Body of pancreas (tissue), 4 donors: ENCODE data around the gene SCGN. TPM values are rescaled to one million over a fixed set of nuclear protein-coding genes. Genes with fewer than 3 reads are reported as not detected.
A peak's percentile ranks its signal among the peaks of the same experiment; 100 is the strongest.

Experiments
- ATAC-seq: fragments of 150-250 bp; one replicate; pipeline ENCODE4 v1.9.1; 2016
- DNase-seq, 4 donors: peaks; one replicate each; pipeline ENCODE4 v3.0.0-alpha.2; 2019
- H3K27ac ChIP-seq, 4 donors: fragments of 200-600 bp; sonication (generic); 1 replicate in 3 of 4; 2 replicates in 1 of 4; pipeline versions ENCODE4 v1.5.1 to v1.6.1; 2016 to 2019; ENCODE audit warnings: mild to moderate bottlenecking in 1 of 4, mixed read lengths in 1 of 4, moderate library complexity in 1 of 4
- H3K27me3 ChIP-seq, 2 donors: fragments of 200-600 bp; sonication (generic); one replicate each; pipeline ENCODE4 v1.6.0; 2016; ENCODE audit warnings: mild to moderate bottlenecking in 1 of 2
- H3K36me3 ChIP-seq, 2 donors: fragments of 200-600 bp; sonication (generic); replicated peaks in 1 of 2; 2 replicates each; pipeline ENCODE4 v1.5.1; 2016; ENCODE audit warnings: low read depth in 2 of 2; ENCODE audit not compliant: insufficient read depth in 1 of 2
- H3K4me1 ChIP-seq: fragments of 200-600 bp; sonication (generic); one replicate; pipeline ENCODE4 v1.6.0; 2016
- H3K4me3 ChIP-seq, 2 donors: fragments of 200-600 bp; sonication (generic); 1 replicate in 1 of 2; 2 replicates in 1 of 2; pipeline ENCODE4 v1.5.1; 2016 to 2019
- H3K9me3 ChIP-seq, 3 donors: fragments of 200-600 bp; sonication (generic); 1 replicate in 2 of 3; 2 replicates in 1 of 3; pipeline ENCODE4 v1.5.1; 2016
- POLR2A ChIP-seq, 3 donors: fragments of 450-650 bp; IDR thresholded peaks; one replicate each; pipeline ENCODE4 v1.6.1; 2016; ENCODE audit warnings: antibody characterized with exemption in 3 of 3, mild to moderate bottlenecking in 2 of 3
- WGBS, 2 donors: methylation state at CpG; one replicate each; pipeline ENCODE4 v1.1.5; 2017; 5-methylcytosine and 5-hydroxymethylcytosine counted together
- intact Hi-C: fragments of 100-400 bp; cut with DNase I; formaldehyde crosslinking; loops from one replicate; pipeline ENCODE4 v1.15.1; 2023
- total RNA-seq, 2 donors: library from RNA; depleted of rRNA; stranded (reverse); fragments of >200 nt; gene quantifications; one replicate each; pipeline ENCODE4 v1.1.0, GENCODE V29; 2016
- TF ChIP-seq, protein P1 (sequence below), 7 experiments: fragments of 450-650 bp in 4 of 7; fragments of 200-600 bp in 3 of 7; sonication (generic) in 3 of 7; IDR thresholded peaks; one replicate each; pipeline ENCODE4 v1.5.1; 2016 to 2019; ENCODE audit warnings: antibody characterized with exemption in 7 of 7

Gene SCGN
- total RNA-seq, 2 donors from 2014 or later, result 26.7 to 38.1 TPM

DNA sequence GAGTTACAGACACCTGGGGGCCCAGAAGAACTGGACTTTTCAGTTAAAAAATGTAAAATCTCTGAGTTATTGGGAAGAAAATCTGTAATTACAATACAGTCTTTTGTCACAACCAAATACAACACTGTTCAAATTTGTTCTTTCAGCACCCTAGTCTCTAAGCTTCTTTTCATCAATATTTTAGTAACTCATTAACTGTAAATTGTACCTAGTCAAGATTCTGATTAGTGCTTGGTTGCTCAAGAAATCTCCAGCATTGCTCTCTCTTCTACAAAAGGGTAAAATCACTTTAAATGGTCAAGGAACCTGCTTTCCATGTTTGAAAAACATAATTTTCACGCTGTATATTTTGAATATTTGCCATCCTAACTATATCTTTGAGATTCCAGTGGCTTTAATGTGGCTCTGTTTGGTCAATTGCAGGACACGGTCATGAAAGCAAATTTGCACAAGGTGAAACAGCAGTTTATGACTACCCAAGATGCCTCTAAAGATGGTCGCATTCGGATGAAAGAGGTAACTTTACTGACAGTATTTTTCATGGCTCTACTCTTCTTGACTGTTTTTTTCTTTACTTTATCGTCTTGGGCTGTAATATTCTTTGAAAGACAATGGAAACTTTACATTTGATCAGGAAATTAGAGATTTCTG lies 9.2 kb downstream of the SCGN start:
- ATAC-seq, result peak; percentile 77
- intact Hi-C loops, result no loop called here
- no peak overlapping the region for H3K4me3 ChIP-seq

DNA sequence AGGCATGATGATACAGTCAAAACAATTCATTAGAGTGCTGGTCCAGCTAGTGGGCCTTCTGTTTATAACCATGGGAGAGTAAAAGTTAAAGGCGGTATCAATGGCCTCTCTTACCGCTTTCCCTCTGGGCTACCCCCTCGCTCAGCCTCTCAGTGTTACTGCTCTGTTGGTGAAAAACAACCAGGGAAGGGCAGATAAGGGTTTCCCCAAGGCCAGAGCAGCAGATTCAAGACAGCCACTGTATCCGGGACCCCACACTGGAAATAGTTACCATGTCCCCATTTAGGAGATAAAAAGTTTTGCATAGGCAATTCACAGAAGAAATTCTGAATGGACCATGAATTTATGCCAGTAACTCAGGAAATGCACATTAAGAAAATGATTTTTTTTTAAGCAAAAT lies 13.4 kb downstream of the SCGN start:
- peaks cover 78% of the 10 kb centered on the region for H3K4me1 ChIP-seq
- intact Hi-C loops, result no loop called here
- H3K27ac ChIP-seq, result no peak overlapping the region
- ATAC-seq, result no peak
- no peak overlapping the region for H3K4me3 ChIP-seq
- TF ChIP-seq, protein P1, sequence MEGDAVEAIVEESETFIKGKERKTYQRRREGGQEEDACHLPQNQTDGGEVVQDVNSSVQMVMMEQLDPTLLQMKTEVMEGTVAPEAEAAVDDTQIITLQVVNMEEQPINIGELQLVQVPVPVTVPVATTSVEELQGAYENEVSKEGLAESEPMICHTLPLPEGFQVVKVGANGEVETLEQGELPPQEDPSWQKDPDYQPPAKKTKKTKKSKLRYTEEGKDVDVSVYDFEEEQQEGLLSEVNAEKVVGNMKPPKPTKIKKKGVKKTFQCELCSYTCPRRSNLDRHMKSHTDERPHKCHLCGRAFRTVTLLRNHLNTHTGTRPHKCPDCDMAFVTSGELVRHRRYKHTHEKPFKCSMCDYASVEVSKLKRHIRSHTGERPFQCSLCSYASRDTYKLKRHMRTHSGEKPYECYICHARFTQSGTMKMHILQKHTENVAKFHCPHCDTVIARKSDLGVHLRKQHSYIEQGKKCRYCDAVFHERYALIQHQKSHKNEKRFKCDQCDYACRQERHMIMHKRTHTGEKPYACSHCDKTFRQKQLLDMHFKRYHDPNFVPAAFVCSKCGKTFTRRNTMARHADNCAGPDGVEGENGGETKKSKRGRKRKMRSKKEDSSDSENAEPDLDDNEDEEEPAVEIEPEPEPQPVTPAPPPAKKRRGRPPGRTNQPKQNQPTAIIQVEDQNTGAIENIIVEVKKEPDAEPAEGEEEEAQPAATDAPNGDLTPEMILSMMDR (IDR thresholded peaks at IDR 0.05), result no peak
- TF ChIP-seq POLR2A (IDR thresholded peaks at IDR 0.05), result no peak
- no peaks in the 10 kb centered on the region for H3K36me3 ChIP-seq
- no peak for DNase-seq
- no peaks in the 10 kb centered on the region for H3K27me3 ChIP-seq
- WGBS, 2 donors, result 72 to 87% methylated on average over 4 of the region's 4 CpGs
- H3K9me3 ChIP-seq, result no peaks in the 10 kb centered on the region

More for the DNA sequence above, 9.2 kb downstream of the SCGN start:
- H3K27ac ChIP-seq, result peak overlapping the region; percentile 4 to 74 (median 40)
- no peaks in the 10 kb centered on the region for H3K27me3 ChIP-seq
- no peak for DNase-seq
- peaks cover 62% of the 10 kb centered on the region for H3K4me1 ChIP-seq
- TF ChIP-seq, protein P1 (IDR thresholded peaks at IDR 0.05), result no peak
- TF ChIP-seq POLR2A (IDR thresholded peaks at IDR 0.05), result no peak
- no peaks in the 10 kb centered on the region for H3K36me3 ChIP-seq
- H3K9me3 ChIP-seq, result no peaks in the 10 kb centered on the region
- 16 to 23% methylated on average over 5 of the region's 5 CpGs for WGBS, 2 donors

DNA sequence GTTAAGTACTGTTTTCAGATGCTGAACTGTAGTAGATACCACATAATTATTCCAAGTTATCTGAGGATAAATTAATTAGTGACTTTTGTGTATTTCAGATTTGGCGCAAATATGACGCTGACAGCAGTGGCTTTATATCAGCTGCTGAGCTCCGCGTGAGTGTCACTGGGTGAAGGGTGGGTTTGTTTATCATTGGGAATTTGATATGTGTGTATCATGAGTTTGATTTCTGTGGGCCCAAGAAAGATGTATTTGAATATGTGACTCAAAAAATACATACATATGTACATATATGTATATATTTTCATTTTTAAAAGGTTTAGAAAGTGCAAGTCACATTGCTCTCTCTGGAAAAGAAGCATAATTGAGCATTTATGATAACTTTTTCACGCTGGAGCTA lies 17.4 kb downstream of the SCGN start:
- peaks cover 82% of the 10 kb centered on the region for H3K4me1 ChIP-seq
- intact Hi-C loops, result no loop called here
- WGBS, 2 donors, result 56 to 59% methylated on average over 5 of the region's 5 CpGs

DNA sequence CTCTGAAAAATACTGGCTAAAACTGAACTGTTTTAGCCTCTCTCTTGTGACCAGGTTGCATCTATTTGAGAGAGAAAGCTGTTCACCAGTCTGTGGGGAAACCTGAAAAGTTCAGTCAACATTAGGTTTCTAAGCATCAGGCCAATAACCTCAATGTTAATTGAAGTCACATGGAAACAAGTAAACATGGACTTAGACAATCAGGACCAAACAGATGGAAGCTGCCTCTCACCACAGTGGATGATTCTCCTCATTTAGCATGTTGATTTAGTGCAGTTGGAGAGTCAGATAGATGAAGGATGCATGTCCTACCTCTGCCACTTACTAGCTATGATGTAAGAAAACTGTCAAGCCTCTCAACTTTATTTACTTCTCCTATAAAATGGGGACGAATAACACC lies 18.2 kb downstream of the SCGN start:
- ATAC-seq, result peak; percentile 14
- Histone ChIP-seq H3K4me1 (peaks cover 83% of the 10 kb centered on the region), H3K27me3 (no peaks in the 10 kb centered on the region), H3K9me3 (no peaks in the 10 kb centered on the region), H3K36me3 (no peaks in the 10 kb centered on the region), H3K4me3 (no peak overlapping the region), H3K27ac (peak overlapping the region; percentile 19 to 81 (median 74))
- WGBS, 2 donors, result 26 to 36% methylated on average over 1 of the region's 1 CpG
- peak in 1 of 4 donors; percentile 21 for DNase-seq
- TF ChIP-seq POLR2A (IDR thresholded peaks at IDR 0.05), result no peak
- TF ChIP-seq, protein P1 (IDR thresholded peaks at IDR 0.05), result no peak
- intact Hi-C loops, result no loop called here

More for the DNA sequence above, 17.4 kb downstream of the SCGN start:
- H3K36me3 ChIP-seq, result no peaks in the 10 kb centered on the region
- H3K27ac ChIP-seq, result peak overlapping the region; percentile 19 to 81 (median 74)
- no peak for TF ChIP-seq POLR2A (IDR thresholded peaks at IDR 0.05)
- TF ChIP-seq, protein P1 (IDR thresholded peaks at IDR 0.05), result no peak
- H3K27me3 ChIP-seq, result no peaks in the 10 kb centered on the region
- ATAC-seq (no peak), DNase-seq (no peak)
- no peaks in the 10 kb centered on the region for H3K9me3 ChIP-seq
- H3K4me3 ChIP-seq, result no peak overlapping the region
